AG08396 (cell line): ENCODE results near the gene ANAPC7.
A peak's percentile ranks its signal among the peaks of the same experiment; 100 is the strongest.
"Not testable (repeated sequence)": the region's sequence is repeated elsewhere in the genome, so short reads cannot be mapped to it uniquely, and the experiment has no call there.

Source experiments
- DNase-seq: peaks from one replicate; pipeline ENCODE4 v3.0.0; 2012; ENCODE audit warnings: low spot score, mixed read lengths

Gene ANAPC7

DNA sequence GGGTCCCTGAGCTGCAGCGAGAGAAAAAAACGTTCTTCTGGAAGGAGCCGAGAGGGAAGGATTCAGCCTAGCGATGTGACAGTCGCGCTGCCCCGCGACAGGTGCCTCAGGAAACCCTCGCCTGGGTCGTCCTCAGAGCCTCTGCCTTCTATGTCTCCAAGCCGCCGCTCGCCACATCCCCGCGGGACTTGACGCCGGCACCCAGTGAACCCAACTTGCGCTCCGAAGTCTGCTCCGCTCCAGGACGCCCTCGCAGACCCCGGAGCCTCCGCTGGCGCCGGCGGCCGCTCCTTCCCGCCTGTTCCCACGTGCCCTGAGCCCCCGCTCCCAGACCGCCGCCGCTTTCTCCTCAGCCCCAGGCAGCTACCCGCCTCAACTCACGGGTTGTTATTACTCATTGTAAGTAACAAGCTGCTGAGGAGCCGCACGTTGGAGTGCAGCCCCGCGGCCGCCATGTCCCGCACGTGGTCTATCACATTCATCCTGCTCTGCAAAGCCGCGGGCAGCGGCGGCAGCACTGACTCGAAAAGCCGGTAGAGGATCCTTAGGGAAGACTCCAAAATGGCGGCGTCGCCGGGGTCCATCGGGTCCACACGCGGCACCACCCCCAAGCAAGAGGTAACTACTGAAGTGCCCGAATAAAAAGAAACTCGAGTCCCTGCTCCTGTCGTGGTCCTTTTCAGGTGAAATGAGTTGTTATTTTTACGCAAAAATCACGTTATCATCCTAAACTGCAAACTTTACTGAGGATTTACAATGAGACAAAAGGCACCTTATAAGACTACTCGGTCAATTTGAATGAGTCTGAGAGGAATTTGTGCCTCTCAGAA lies at the start of gene ANAPC7:
Gene ANAPC7 (minus strand): TSS at position 563 of the 830 bp plus-strand sequence. CDS start 81 bp downstream, at position 482.
- peak; percentile 96 for DNase-seq

DNA sequence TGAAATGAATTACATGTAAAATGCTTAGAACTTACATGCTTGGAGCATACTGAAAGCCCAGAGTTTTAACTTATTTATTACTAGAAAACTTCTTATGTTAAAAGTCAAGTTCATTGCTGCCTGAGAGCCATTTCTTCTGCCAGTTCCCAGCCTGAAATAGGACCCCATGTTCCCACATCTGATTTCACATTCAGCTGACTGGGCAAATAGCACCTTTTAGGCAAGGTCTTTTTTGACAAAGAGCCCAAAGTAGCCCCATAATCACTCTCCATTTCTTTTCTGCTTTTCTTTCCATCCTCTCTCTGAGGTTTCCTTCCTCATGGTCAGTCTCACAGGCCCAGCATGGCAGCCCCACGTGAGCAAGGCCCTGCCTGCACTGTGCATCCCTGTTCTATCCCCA lies 47.8 kb upstream of the ANAPC7 start:
- DNase-seq, result no peak

- DNase-seq, result peak; percentile 92
These were observed 46.4 kb upstream of the ANAPC7 start, which contains the start of gene ARPC3 for GRCh38 chr12:110449799-110450497. Gene ARPC3, minus strand, starts transcription at chr12:110450337. Its CDS starts 77 bp downstream, at chr12:110450260.

GRCh38 chr12:110444455-110444854 lies 40.9 kb upstream of the ANAPC7 start:
- DNase-seq, result no peak

DNA sequence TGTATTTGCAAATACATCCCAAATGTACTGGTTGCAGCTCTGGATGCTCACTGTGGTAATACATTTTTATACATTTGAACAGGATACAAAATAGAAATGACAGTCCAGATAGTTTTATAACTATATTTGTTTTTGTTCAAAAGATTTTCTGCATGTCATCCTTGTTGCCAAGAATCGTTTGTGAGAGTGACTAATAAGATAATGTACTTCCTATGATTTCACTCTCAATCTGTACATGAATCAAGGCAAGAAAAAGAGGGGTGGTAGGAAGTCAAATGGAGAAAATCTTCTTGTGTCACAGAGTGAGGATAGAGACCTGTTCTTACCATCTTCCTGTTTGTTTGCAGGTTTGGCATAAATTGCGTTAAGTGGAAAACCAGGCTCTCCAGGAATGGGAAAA lies 32.7 kb upstream of the ANAPC7 start:
- DNase-seq, result no peak

DNA sequence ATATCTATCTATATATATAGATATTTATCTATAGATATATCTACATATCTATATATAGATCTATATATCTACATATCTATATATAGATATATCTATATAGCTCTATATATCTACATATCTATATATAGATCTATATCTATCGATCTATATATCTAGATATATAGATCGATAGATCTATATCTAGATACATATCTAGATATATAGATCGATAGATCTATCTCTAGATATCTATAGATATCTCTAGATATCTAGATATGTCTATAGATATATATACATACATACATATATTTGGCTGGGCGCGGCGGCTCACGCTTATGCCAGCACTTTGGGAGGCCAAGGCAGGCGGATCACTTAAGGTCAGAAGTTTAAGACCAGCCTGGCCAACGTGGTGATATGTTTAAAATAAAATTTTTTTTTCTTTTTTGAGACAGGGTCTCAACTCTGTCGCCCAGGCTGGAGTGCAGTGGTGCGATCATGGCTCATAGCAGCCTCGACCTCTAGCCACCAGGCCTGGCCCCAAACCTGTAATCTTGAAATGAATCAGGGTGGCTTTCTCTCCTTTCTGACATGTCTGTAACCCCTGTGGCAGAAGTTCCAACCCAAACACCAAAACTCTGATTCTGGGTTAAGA lies 28.6 kb upstream of the ANAPC7 start:
- no peak for DNase-seq

DNA sequence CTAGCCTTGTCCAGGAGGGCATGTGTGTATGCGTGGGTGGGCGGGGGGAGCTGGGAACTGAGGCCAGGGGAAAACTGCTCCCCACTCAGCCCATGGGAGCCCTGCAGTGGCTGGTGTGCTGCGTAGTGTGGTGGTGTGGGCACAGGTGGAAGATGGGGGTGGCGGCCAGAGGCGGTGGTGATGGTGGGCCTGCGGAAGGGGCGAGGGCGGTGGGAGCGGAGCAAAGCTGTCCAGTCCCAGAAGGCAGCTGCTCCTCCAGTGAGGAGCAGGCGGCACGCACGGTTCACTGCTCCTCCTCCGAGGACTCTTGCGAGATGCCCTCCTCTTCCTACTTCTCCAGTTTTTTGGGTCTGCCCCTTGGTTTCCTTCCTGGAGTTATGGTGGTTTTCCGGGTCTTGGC lies 26.2 kb upstream of the ANAPC7 start:
- DNase-seq, result not testable (repeated sequence)

DNA sequence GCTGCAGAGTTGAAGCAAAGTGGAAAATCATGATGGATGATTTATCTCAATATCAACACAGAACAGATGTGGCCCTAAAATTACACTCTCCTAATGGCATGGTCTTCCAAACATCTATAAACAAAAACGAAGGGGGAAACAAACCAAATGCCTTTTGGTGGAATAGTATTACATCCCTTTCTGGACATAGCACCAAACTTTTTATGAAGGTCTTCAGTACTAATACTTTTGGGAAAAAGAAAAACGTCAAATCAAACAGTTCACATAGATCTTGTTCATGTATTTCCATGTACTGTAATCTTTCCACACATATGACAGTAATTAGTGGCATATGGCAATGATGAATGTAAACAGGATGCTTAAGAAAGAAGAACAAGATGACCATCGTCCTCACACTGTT lies 22.9 kb upstream of the ANAPC7 start:
- no peak for DNase-seq

- DNase-seq, result peak; percentile 16
These were observed 20.7 kb upstream of the ANAPC7 start for GRCh38 chr12:110424237-110424636.

DNA sequence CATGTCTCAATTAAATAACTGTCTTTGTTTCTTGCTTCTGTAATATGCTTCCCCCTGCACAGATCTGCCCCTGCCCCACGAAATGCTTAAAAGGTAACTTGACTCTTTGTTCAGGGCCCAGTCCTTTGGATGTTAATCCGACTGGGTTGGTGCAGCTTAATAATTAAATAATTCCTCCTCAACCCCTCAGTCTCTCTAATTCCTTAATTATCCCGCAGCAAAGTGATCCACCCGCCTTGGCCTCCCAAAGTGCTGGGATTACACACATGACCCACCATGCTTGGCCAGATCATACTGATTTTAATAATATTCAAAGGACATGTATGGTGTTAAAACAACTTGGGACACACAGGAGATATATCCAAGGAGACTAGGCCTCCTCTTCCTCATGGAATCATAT lies 18.2 kb upstream of the ANAPC7 start:
- DNase-seq, result no peak

GRCh38 chr12:110421159-110421661 lies 17.7 kb upstream of the ANAPC7 start:
- no peak for DNase-seq

GRCh38 chr12:110420644-110421043 lies 17.1 kb upstream of the ANAPC7 start:
- DNase-seq, result not testable (repeated sequence)

GRCh38 chr12:110417113-110417512 lies 13.6 kb upstream of the ANAPC7 start:
- not testable (repeated sequence) for DNase-seq

GRCh38 chr12:110410086-110410485 lies 6.6 kb upstream of the ANAPC7 start:
- not testable (repeated sequence) for DNase-seq

GRCh38 chr12:110405126-110405662 lies 1.7 kb upstream of the ANAPC7 start:
- DNase-seq, result not testable (repeated sequence)

DNA sequence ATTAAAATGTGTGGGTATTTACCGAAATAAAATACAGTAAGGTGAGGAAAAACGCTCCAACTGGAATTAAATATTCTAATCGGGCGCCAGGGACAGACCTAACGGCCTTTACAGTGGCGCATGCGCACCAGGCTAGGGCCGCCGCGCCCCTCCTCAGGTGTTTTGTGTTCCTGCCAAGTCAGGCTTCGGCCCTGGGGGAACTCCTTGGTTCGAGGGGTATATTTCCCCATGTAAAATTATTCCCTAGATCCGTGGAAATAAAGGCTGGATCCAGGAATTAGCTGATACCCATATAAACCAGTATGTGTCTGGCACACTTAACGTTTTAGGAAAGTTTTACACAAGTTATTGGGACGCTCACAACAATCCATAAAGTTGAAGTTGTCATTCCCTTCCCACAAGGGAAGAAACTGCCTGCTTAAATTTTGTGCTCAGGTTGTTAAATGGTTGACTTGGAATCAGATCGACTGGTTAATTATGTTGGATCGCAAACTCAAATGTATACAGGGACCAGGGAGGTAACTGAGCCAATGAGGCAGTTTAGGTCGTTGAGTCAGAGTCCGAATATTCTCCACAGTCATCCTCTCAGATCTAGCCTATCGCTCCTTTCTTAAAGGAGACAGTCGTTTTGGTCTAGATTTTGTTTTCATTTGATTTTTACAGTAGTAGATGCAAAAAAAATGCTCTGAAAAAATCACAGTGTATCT lies 621 bp upstream of the ANAPC7 start:
- peak; percentile 91 for DNase-seq

- DNase-seq, result no peak
These were observed 20.8 kb downstream of the ANAPC7 start for GRCh38 chr12:110382683-110383082.

DNA sequence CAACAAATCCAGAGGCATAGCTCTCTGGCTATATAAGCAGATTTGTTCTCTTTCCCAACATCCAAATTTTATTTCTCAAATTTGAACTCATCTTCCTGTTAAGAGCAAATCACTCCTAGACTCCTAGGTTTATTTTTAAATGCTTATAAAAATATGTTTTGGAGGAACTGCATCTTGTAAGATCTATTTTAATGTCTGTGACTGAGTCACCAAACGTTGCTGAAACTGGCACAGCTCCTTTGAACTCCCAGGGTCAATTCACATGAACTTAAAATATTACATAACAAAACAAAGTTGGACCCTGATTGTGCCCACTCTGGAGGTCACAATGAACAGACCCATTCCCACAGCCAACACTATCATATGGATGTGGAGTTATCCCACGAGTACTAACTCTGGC lies 23.9 kb downstream of the ANAPC7 start:
- DNase-seq, result no peak

GRCh38 chr12:110379197-110379596 lies 24.3 kb downstream of the ANAPC7 start:
- DNase-seq, result no peak

DNA sequence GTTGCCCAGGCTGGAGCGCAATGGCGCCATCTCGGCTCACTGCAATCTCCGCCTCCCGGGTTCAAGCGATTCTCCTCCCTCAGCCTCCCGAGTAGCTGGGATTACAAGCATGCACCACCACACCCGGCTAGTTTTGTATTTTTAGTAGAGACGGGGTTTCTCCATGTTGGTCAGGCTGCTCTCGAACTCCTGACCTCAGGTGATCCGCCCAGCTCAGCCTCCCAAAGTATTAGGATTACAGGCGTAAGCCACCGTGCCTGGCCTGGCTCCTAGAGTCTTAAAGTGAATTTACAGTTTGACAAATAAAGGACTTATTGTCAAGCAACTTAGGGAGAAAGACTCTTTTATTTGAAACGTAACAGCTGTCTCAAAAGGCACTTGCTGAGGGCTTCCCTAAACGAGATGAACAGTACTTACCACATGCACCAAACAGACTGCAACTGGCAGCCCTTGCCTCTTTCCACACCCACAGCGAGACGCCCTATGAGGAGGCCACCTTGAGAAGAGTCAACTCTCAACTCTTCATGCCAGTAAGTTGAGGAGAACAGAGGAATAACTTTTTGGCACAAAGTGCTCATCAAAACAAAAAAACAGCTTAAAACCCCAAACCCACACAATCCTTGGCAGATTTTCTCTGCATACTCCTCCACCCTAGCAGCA lies 25.2 kb downstream of the ANAPC7 start:
- DNase-seq, result not testable (repeated sequence)
